ENCODE measurements around the gene FAM209B.

DNA sequence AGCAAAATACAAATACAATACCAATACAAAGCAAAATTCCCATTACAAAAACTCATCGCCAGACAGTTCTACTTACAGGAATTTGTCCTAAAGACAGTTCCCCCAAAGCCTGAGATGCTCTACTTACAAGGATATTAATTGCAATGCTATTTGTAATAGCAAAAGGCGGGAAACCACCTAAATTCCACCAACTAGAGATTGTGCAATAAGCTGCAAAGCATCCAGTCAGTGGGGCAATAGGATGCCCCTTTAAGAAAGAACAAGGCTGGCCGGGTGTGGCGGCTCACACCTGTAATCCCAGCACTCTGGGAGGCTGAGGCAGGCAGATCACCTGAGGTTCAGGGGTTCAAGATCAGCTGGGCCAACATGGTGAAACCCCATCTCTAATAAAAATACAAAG, 39.1 kb downstream of the FAM209B start:
- TF ChIP-seq, protein P1, sequence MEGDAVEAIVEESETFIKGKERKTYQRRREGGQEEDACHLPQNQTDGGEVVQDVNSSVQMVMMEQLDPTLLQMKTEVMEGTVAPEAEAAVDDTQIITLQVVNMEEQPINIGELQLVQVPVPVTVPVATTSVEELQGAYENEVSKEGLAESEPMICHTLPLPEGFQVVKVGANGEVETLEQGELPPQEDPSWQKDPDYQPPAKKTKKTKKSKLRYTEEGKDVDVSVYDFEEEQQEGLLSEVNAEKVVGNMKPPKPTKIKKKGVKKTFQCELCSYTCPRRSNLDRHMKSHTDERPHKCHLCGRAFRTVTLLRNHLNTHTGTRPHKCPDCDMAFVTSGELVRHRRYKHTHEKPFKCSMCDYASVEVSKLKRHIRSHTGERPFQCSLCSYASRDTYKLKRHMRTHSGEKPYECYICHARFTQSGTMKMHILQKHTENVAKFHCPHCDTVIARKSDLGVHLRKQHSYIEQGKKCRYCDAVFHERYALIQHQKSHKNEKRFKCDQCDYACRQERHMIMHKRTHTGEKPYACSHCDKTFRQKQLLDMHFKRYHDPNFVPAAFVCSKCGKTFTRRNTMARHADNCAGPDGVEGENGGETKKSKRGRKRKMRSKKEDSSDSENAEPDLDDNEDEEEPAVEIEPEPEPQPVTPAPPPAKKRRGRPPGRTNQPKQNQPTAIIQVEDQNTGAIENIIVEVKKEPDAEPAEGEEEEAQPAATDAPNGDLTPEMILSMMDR (IDR thresholded peaks at IDR 0.05) = no peak
- TF ChIP-seq POLR2A (IDR thresholded peaks at IDR 0.05) = no peak
